Tibial nerve (tissue), 3 donors: Measurements from ENCODE around the gene INO80D.

Source experiments
- POLR2A ChIP-seq, 2 donors: fragments of 450-650 bp; IDR thresholded peaks; one replicate each; pipeline ENCODE4 v1.6.1; 2017; ENCODE audit warnings: antibody characterized with exemption in 2 of 2, mild to moderate bottlenecking in 2 of 2, moderate library complexity in 2 of 2
- TF ChIP-seq, protein P1 (sequence below), 5 experiments: fragments of 200-600 bp in 3 of 5; fragments of 450-650 bp in 2 of 5; sonication (generic) in 3 of 5; IDR thresholded peaks; one replicate each; pipeline ENCODE4 v1.5.1; 2016 to 2019; ENCODE audit warnings: antibody characterized with exemption in 5 of 5, mild to moderate bottlenecking in 3 of 5, moderate library complexity in 2 of 5

DNA sequence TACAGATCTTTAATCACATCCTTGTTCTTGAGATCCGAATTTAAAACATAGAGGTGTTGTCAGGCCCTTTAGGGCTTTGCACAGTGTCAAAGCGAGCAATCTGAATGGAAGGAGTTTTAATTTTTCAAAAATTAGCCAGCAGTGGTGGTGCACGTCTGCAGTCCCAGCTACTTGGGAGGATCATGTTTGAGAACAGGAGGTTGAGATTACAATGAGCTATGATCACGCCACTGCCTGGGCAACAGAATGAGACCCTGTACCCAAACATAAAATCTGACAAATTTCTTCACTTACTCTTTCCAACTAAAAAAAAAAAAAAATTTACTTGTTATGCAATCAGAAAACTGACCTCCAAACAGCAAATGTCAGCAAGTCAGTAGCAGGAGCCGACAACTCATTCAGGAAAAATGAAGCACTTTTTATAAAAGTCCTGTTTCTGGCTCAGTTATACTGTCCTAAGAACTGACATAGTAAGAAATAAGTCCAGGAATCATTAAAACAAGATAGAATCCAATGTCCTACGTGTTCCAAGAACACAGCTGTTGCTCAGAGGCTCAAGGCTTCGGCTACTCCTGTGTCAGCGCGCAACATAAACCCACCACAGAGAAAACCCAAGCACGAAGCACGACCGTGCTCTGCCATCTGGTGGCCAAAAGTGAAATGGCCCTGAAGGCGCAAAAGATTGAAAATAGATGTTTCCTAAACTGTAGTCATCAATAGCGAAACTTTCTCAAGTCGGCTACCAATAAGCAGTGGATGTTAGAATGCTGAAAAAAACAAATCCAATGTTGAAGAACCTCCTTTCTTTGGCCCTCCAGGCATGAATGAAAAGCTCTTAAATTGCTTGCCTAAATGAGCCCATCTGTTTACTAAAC, 138.1 kb downstream of the INO80D start:
- TF ChIP-seq, protein P1, sequence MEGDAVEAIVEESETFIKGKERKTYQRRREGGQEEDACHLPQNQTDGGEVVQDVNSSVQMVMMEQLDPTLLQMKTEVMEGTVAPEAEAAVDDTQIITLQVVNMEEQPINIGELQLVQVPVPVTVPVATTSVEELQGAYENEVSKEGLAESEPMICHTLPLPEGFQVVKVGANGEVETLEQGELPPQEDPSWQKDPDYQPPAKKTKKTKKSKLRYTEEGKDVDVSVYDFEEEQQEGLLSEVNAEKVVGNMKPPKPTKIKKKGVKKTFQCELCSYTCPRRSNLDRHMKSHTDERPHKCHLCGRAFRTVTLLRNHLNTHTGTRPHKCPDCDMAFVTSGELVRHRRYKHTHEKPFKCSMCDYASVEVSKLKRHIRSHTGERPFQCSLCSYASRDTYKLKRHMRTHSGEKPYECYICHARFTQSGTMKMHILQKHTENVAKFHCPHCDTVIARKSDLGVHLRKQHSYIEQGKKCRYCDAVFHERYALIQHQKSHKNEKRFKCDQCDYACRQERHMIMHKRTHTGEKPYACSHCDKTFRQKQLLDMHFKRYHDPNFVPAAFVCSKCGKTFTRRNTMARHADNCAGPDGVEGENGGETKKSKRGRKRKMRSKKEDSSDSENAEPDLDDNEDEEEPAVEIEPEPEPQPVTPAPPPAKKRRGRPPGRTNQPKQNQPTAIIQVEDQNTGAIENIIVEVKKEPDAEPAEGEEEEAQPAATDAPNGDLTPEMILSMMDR (IDR thresholded peaks at IDR 0.05), result peak; percentile 87 to 93 (median 91)
- no peak for TF ChIP-seq POLR2A (IDR thresholded peaks at IDR 0.05)
